DND-41 (cell line): ENCODE measurements around the gene OSBPL7.

Experiments
- CTCF ChIP-seq: IDR thresholded peaks from 2 replicates; pipeline ENCODE4 v1.5.1; 2012; ENCODE audit warnings: borderline replicate concordance, low read length, moderate library complexity, mild to moderate bottlenecking; ENCODE audit not compliant: poor library complexity, severe bottlenecking; ENCODE audit errors: extremely low read depth
- EZH2 ChIP-seq: IDR thresholded peaks from 3 replicates; pipeline ENCODE4 v1.6.1; 2012; ENCODE audit warnings: borderline replicate concordance, low read depth, mild to moderate bottlenecking, moderate library complexity, low read length, inconsistent platforms; ENCODE audit not compliant: severe bottlenecking

GRCh38 chr17:47789611-47790561 lies 31.7 kb downstream of the OSBPL7 start:
- no peak for TF ChIP-seq CTCF
- no peak for TF ChIP-seq EZH2
